Measurements from ENCODE around the gene PKDCC. TPM values are rescaled to one million over a fixed set of nuclear protein-coding genes. Genes with fewer than 3 reads are reported as not detected.

The PKDCC gene
- total RNA-seq, 1 donor from 2014 or later: 42.2 TPM

GRCh38 chr2:42001711-42002201 is 46.1 kb upstream of the PKDCC start:
- H3K27ac Mint-ChIP-seq (ENCODE audit: unreplicated experiment): no peak overlapping the region
- H3K36me3 Mint-ChIP-seq (ENCODE audit: unreplicated experiment): peaks cover 2% of the 10 kb centered on the region
- H3K4me3 Mint-ChIP-seq (ENCODE audit: unreplicated experiment): no peak overlapping the region
- no peak for DNase-seq (ENCODE audit: extremely low spot score, unreplicated experiment)
- peaks cover 6% of the 10 kb centered on the region for H3K9me3 Mint-ChIP-seq (ENCODE audit: unreplicated experiment)
- H3K27me3 Mint-ChIP-seq (ENCODE audit: unreplicated experiment): no peaks in the 10 kb centered on the region
- H3K4me1 Mint-ChIP-seq (ENCODE audit: unreplicated experiment): peaks cover 22% of the 10 kb centered on the region
- TF ChIP-seq CTCF (IDR thresholded peaks at IDR 0.05): no peak

- Mint-ChIP-seq H3K4me1 (ENCODE audit: unreplicated experiment) (peaks cover 31% of the 10 kb centered on the region), H3K4me3 (ENCODE audit: unreplicated experiment) (no peak overlapping the region), H3K36me3 (ENCODE audit: unreplicated experiment) (peaks cover 2% of the 10 kb centered on the region), H3K9me3 (ENCODE audit: unreplicated experiment) (peaks cover 6% of the 10 kb centered on the region), H3K27ac (ENCODE audit: unreplicated experiment) (no peak overlapping the region), H3K27me3 (ENCODE audit: unreplicated experiment) (no peaks in the 10 kb centered on the region)
- no peak for DNase-seq (ENCODE audit: extremely low spot score, unreplicated experiment)
- no peak for TF ChIP-seq CTCF (IDR thresholded peaks at IDR 0.05)
Observed at GRCh38 chr2:42007551-42007950, 40.3 kb upstream of the PKDCC start.

- Mint-ChIP-seq H3K4me1 (ENCODE audit: unreplicated experiment) (peaks cover 32% of the 10 kb centered on the region), H3K36me3 (ENCODE audit: unreplicated experiment) (peaks cover 2% of the 10 kb centered on the region), H3K4me3 (ENCODE audit: unreplicated experiment) (no peak overlapping the region), H3K27me3 (ENCODE audit: unreplicated experiment) (no peaks in the 10 kb centered on the region), H3K27ac (ENCODE audit: unreplicated experiment) (peak overlapping the region; percentile 46), H3K9me3 (ENCODE audit: unreplicated experiment) (peaks cover 6% of the 10 kb centered on the region)
- no peak for DNase-seq (ENCODE audit: extremely low spot score, unreplicated experiment)
- no peak for TF ChIP-seq CTCF (IDR thresholded peaks at IDR 0.05)
Observed at GRCh38 chr2:42008241-42008921, 39.4 kb upstream of the PKDCC start.

DNA sequence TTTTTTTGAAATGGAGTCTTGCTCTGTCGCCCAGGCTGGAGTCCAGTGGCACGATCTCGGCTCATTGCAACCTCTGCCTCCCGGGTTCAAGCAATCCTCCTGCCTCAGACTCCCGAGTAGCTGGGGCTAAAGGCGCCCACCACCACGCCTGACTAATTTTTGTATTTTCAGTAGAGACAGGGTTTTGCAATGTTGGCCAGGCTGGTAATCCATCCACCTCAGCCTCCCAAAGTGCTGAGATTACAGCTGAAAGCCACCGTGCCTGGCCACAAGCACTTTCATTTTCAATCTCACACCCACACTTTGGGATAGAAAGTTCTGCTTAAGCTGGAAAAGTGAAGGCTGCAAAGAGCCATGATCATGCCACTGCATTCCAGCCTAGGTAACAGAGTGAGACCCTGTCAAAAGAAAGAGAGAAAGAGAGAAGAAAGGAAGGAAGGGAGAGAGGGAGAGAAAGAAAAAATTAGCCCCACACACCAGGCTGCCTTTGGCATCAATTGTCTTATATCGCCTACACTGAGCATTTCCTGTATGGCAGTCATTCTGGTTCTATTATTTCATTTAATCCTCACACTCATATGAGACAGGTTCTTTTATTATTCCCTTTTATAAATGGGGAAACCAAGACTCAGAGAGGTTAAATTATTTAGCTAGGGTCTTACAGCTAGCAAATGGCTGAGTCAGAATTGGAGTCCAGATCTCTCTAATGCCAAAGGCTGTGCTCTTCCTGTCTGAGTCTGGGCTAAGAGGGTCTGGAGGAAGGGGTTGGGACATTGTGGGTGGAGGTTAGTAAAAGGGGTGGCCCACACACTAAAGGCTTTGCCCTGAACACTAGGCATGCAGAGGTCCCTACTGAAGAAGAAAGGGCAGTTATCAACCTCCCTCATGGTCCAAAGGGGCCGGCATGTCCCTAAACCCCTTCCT is 37.9 kb upstream of the PKDCC start:
- H3K4me1 Mint-ChIP-seq (ENCODE audit: unreplicated experiment): peaks cover 30% of the 10 kb centered on the region
- no peak for DNase-seq (ENCODE audit: extremely low spot score, unreplicated experiment)
- no peak overlapping the region for H3K4me3 Mint-ChIP-seq (ENCODE audit: unreplicated experiment)
- H3K36me3 Mint-ChIP-seq (ENCODE audit: unreplicated experiment): no peaks in the 10 kb centered on the region
- TF ChIP-seq CTCF (IDR thresholded peaks at IDR 0.05): no peak
- H3K27ac Mint-ChIP-seq (ENCODE audit: unreplicated experiment): peak overlapping the region; percentile 69
- H3K27me3 Mint-ChIP-seq (ENCODE audit: unreplicated experiment): no peaks in the 10 kb centered on the region
- H3K9me3 Mint-ChIP-seq (ENCODE audit: unreplicated experiment): no peaks in the 10 kb centered on the region

Data from osteocyte (in vitro differentiated cells).